HepG2 (cell line): Measurements from ENCODE around the gene PRM2. TPM values are rescaled to one million over a fixed set of nuclear protein-coding genes. Genes with fewer than 3 reads are reported as not detected.
A peak's percentile ranks its signal among the peaks of the same experiment; 100 is the strongest.

Experiments
- BCL6 ChIP-seq: IDR thresholded peaks from 2 replicates; pipeline ENCODE4 v1.6.1; 2016; ENCODE audit warnings: missing genetic modification reagents, missing compliant biosample characterization
- DNMT1 ChIP-seq: sonication (generic); formaldehyde crosslinking; IDR thresholded peaks from 2 replicates; pipeline ENCODE4 v1.5.1; 2020; ENCODE audit warnings: mild to moderate bottlenecking, missing genetic modification reagents
- EED ChIP-seq: sonication (generic); formaldehyde crosslinking; IDR thresholded peaks from 2 replicates; pipeline ENCODE4 v1.5.0; 2020; ENCODE audit warnings: mild to moderate bottlenecking, missing genetic modification reagents
- MTF1 ChIP-seq: sonication (generic); formaldehyde crosslinking; IDR thresholded peaks from 2 replicates; pipeline ENCODE4 v1.5.0; 2020; ENCODE audit warnings: missing genetic modification reagents
- NR2C2 ChIP-seq: sonication (generic); formaldehyde crosslinking; IDR thresholded peaks from 2 replicates; pipeline ENCODE4 v1.4.0; 2020; ENCODE audit warnings: missing genetic modification reagents, mild to moderate bottlenecking, moderate library complexity, borderline replicate concordance
- SSRP1 ChIP-seq: IDR thresholded peaks from 2 replicates; pipeline ENCODE4 v1.6.1; 2016; ENCODE audit warnings: control low read depth
- STAT5B ChIP-seq: sonication (generic); formaldehyde crosslinking; IDR thresholded peaks from 2 replicates; pipeline ENCODE4 v1.4.0; 2020; ENCODE audit warnings: missing genetic modification reagents
- SUZ12 ChIP-seq: fragments of 150-350 bp; IDR thresholded peaks from 2 replicates; pipeline ENCODE4 v1.6.1; 2014; ENCODE audit warnings: low read depth, low read length
- ZMAT3 ChIP-seq: sonication (generic); formaldehyde crosslinking; conservative IDR thresholded peaks from 2 replicates; pipeline ENCODE4 v1.7.0; 2021; ENCODE audit warnings: missing genetic modification reagents
- ZNF317 ChIP-seq: sonication (generic); formaldehyde crosslinking; IDR thresholded peaks from 2 replicates; pipeline ENCODE4 v1.5.0; 2020; ENCODE audit warnings: mild to moderate bottlenecking, missing genetic modification reagents
- ZNF672 ChIP-seq: sonication (generic); formaldehyde crosslinking; IDR thresholded peaks from 2 replicates; pipeline ENCODE4 v1.8.1; 2022; ENCODE audit warnings: missing genetic modification reagents
- ZNF816 ChIP-seq: sonication (generic); formaldehyde crosslinking; IDR thresholded peaks from 2 replicates; pipeline ENCODE4 v1.8.0; 2022; ENCODE audit warnings: missing genetic modification reagents, mild to moderate bottlenecking, borderline replicate concordance
- polyA plus RNA-seq, 8 experiments: library from polyadenylated mRNA; depleted of rRNA in 3 of 8; stranded (reverse) in 7 of 8; unstranded in 1 of 8; fragments of >200 nt; fragmentation: Illumina TruSeq in 4 of 8; extraction: Trizol in 4 of 8; gene quantifications; 2 replicates each; pipeline versions ENCODE4 v1.2.1 to v1.2.3, GENCODE V29; 2011 to 2016; ENCODE audit warnings: low read depth in 4 of 8, missing spikeins in 1 of 8, mixed read lengths in 1 of 8; ENCODE audit not compliant: insufficient read depth in 1 of 8
- total RNA-seq, 5 experiments: library from RNA; depleted of rRNA; stranded (reverse); fragments of >200 nt; fragmentation: Illumina TruSeq; extraction: Trizol; gene quantifications; 2 replicates each; pipeline ENCODE4 v1.2.3, GENCODE V29; 2016; ENCODE audit warnings: low read depth in 1 of 5
- TF ChIP-seq, protein P1 (sequence below): sonication (generic); formaldehyde crosslinking; IDR thresholded peaks from 2 replicates; pipeline ENCODE4 v1.4.0; 2020; ENCODE audit warnings: low read depth, missing genetic modification reagents
- TF ChIP-seq, protein P2 (sequence below): IDR thresholded peaks from 2 replicates; pipeline ENCODE4 v1.6.1; 2012; ENCODE audit warnings: inconsistent platforms
- TF ChIP-seq, protein P3 (sequence below): sonication (generic); formaldehyde crosslinking; IDR thresholded peaks from 2 replicates; pipeline ENCODE4 v1.4.0; 2020; ENCODE audit warnings: missing genetic modification reagents
- TF ChIP-seq, protein P4 (sequence below): sonication (generic); formaldehyde crosslinking; IDR thresholded peaks from 2 replicates; pipeline ENCODE4 v1.8.0; 2022; ENCODE audit warnings: mild to moderate bottlenecking, missing genetic modification reagents, moderate library complexity
- TF ChIP-seq, protein P5 (sequence below): sonication (generic); formaldehyde crosslinking; IDR thresholded peaks from 2 replicates; pipeline ENCODE4 v1.5.1; 2020; ENCODE audit warnings: missing genetic modification reagents, mild to moderate bottlenecking, borderline replicate concordance

Gene PRM2
- total and polyA plus RNA-seq, 2 of the 13 experiments (the other 11 are each of a cell fraction or from before 2014, with no cell fraction given) = 0.54 TPM; not detected in 1

DNA sequence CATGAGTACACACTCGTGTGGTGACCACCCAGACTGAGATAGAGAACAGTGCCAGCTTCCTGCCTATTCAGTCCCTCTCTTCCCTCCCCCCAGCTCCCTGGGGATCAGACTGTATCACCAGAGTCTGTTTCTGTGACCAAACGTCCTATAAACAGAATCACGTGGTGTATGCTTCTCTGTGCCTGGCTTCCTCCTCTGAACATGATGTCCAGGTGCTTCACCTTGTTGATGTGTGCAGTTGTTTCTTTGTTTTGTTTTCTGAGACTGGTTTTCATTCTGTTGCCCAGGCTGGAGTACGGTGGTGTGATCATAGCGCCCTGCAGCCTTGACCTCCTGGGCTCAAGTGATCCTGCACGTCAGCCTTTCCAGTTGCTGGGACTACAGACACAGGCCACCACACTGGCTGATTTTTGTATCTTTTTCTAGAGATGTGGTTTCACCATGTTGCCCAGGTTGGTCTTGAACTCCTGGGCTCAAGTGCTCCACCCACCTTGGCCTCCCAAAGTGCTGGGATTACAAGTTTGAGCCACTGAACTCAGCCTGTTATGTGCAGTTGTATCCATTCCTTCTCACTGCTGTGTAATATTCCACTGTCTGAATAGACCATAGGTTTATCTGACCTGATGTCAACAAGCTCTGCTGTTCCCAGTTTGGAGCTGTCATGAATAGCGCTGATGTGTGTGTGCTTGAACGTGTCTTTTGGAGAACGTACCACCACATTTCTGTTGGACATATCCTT is 33.8 kb upstream of the PRM2 start (continued):
- TF ChIP-seq, protein P1, sequence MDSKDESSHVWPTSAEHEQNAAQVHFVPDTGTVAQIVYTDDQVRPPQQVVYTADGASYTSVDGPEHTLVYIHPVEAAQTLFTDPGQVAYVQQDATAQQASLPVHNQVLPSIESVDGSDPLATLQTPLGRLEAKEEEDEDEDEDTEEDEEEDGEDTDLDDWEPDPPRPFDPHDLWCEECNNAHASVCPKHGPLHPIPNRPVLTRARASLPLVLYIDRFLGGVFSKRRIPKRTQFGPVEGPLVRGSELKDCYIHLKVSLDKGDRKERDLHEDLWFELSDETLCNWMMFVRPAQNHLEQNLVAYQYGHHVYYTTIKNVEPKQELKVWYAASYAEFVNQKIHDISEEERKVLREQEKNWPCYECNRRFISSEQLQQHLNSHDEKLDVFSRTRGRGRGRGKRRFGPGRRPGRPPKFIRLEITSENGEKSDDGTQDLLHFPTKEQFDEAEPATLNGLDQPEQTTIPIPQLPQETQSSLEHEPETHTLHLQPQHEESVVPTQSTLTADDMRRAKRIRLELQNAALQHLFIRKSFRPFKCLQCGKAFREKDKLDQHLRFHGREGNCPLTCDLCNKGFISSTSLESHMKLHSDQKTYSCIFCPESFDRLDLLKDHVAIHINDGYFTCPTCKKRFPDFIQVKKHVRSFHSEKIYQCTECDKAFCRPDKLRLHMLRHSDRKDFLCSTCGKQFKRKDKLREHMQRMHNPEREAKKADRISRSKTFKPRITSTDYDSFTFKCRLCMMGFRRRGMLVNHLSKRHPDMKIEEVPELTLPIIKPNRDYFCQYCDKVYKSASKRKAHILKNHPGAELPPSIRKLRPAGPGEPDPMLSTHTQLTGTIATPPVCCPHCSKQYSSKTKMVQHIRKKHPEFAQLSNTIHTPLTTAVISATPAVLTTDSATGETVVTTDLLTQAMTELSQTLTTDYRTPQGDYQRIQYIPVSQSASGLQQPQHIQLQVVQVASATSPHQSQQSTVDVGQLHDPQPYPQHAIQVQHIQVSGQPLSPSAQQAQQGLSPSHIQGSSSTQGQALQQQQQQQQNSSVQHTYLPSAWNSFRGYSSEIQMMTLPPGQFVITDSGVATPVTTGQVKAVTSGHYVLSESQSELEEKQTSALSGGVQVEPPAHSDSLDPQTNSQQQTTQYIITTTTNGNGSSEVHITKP (CRISPR knock-in tag) = 0 out of 2 replicates have a peak, but pooled peaks have one; percentile 23
- peak; percentile 62 for TF ChIP-seq NR2C2 (CRISPR knock-in tag)
- TF ChIP-seq, protein P2, sequence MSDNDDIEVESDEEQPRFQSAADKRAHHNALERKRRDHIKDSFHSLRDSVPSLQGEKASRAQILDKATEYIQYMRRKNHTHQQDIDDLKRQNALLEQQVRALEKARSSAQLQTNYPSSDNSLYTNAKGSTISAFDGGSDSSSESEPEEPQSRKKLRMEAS = peak; percentile 76
- no peak for TF ChIP-seq ZNF672 (CRISPR knock-in tag)
- TF ChIP-seq ZNF317 (CRISPR knock-in tag) = peak; percentile 49; the same call in 1 of the 2 replicates
- TF ChIP-seq EED (CRISPR knock-in tag) = no peak
- TF ChIP-seq ZNF816 (CRISPR knock-in tag) = peak; percentile 95; the same call in 1 of the 2 replicates
- TF ChIP-seq ZMAT3 (CRISPR knock-in tag) = peak; percentile 56; the same call in 1 of the 2 replicates
- TF ChIP-seq BCL6 (CRISPR knock-in tag) = peak; percentile 66; the same call in 1 of the 2 replicates
- no peak for TF ChIP-seq MTF1 (CRISPR knock-in tag)
- TF ChIP-seq, protein P3, sequence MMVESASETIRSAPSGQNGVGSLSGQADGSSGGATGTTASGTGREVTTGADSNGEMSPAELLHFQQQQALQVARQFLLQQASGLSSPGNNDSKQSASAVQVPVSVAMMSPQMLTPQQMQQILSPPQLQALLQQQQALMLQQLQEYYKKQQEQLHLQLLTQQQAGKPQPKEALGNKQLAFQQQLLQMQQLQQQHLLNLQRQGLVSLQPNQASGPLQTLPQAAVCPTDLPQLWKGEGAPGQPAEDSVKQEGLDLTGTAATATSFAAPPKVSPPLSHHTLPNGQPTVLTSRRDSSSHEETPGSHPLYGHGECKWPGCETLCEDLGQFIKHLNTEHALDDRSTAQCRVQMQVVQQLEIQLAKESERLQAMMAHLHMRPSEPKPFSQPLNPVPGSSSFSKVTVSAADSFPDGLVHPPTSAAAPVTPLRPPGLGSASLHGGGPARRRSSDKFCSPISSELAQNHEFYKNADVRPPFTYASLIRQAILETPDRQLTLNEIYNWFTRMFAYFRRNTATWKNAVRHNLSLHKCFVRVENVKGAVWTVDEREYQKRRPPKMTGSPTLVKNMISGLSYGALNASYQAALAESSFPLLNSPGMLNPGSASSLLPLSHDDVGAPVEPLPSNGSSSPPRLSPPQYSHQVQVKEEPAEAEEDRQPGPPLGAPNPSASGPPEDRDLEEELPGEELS (CRISPR knock-in tag) = peak; percentile 98
- no peak for TF ChIP-seq SSRP1 (CRISPR knock-in tag)
- TF ChIP-seq, protein P4, sequence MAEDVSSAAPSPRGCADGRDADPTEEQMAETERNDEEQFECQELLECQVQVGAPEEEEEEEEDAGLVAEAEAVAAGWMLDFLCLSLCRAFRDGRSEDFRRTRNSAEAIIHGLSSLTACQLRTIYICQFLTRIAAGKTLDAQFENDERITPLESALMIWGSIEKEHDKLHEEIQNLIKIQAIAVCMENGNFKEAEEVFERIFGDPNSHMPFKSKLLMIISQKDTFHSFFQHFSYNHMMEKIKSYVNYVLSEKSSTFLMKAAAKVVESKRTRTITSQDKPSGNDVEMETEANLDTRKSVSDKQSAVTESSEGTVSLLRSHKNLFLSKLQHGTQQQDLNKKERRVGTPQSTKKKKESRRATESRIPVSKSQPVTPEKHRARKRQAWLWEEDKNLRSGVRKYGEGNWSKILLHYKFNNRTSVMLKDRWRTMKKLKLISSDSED (CRISPR knock-in tag) = no peak
- TF ChIP-seq DNMT1 (CRISPR knock-in tag) = 0 out of 2 replicates have a peak, but pooled peaks have one; percentile 69
- TF ChIP-seq STAT5B (CRISPR knock-in tag) = no peak
- no peak for TF ChIP-seq SUZ12
- TF ChIP-seq, protein P5, sequence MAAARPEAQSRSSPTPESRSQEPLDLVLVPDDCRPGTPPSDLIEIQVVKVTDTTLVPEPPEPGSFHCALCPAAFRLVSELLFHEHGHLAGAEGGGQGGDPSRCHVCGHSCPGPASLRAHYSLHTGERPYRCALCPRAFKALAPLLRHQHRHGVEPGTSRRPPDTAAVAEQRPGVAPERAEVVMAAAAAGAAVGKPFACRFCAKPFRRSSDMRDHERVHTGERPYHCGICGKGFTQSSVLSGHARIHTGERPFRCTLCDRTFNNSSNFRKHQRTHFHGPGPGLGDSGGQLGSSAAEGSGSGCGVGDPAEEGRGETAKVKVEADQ (CRISPR knock-in tag) = peak; percentile 97
